HG02852 (cell line): Measurements from ENCODE around the gene ENAH.

Experiments
- ATAC-seq: cut with Tn5 transposase; IDR thresholded peaks from one replicate; pipeline ENCODE4 v1.9.1; 2021; ENCODE audit warnings: mild to moderate bottlenecking, moderate library complexity; ENCODE audit not compliant: unreplicated experiment

ENAH gene

GRCh38 chr1:225573216-225573615 is 79.7 kb downstream of the ENAH start:
- ATAC-seq, result no peak

GRCh38 chr1:225572422-225572821 is 80.5 kb downstream of the ENAH start:
- no peak for ATAC-seq

DNA sequence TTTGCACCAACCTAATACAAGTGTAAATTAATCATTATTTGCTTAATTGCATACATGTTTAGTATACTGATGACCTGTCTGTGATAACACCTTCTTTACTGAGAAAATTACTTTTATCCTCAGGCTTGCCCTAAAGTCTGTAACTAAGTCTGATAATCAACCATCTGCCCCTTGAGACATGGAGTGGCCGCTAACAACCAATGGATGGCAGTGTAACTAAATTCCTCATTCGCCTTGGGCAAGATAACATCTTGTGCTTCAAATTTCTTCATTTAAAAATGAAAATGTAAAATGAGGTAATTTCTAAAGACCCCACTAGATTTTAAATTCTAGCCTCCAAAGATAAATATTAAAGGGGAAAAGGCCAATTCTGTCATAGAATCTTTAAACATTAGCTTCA is 85.1 kb downstream of the ENAH start:
- ATAC-seq, result no peak

- ATAC-seq, result no peak
Measured at GRCh38 chr1:225565847-225566246, 87.1 kb downstream of the ENAH start.

- no peak for ATAC-seq
Measured at GRCh38 chr1:225561675-225562074, 91.2 kb downstream of the ENAH start.

DNA sequence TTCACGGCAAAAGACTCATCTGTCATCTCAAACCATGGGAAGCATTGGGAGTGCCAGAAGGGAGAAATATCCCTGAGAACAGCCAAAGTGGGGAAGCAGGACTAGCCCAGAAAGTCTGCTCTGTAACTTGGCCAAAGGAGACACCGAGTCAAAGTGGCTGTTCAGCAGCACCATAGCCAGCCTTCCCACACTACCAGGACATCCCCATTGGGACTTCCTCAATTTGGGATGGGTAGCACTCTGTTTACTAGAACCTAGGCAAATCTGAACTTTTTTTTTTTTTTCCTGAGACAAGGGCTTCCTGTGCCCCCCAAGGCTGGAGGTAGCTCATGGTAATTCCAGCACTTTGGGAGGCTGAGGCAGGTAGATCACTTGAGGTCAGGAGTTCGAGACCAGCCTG is 93.0 kb downstream of the ENAH start:
- ATAC-seq, result no peak

- ATAC-seq, result no peak
Measured at GRCh38 chr1:225559326-225559725, 93.6 kb downstream of the ENAH start.

GRCh38 chr1:225556694-225557093 is 96.2 kb downstream of the ENAH start:
- no peak for ATAC-seq

GRCh38 chr1:225555821-225556220 is 97.1 kb downstream of the ENAH start:
- no peak for ATAC-seq

GRCh38 chr1:225554216-225554812 is 98.6 kb downstream of the ENAH start:
- ATAC-seq, result no peak

- ATAC-seq, result no peak
Measured at GRCh38 chr1:225549821-225550220, 103.1 kb downstream of the ENAH start.

DNA sequence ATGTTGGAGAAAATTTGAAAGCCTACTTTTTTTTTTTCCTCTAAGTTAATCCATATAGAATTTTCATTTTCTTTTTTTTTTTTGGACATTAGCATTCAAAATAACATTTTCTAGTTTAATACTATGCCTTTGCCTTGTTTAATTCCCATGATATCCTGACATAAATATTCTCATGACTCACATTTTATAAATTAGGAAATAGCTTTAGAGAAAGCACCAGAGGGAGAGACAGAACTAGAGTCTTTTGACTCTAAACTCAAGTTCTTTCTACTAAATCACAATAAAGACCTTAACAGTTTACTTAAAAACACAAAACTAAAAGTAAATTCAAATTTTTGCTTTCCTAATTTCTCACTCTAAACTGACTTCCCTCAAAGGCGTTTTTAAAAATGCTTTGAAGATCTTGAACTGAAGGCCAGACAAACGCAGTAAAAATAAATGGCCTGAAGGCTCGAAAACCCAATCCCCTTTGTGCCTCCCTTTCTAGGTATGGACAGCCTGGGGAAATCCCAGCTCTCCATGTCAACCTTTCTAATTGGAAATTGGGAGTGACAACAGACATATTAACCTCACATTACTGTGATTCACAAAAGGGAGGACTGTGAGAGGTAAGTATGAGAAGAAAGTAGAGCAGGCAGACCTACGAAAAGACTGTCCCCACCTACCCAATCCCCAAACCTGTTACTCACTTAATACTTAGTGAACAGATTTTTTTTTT is 104.6 kb downstream of the ENAH start:
- no peak for ATAC-seq

DNA sequence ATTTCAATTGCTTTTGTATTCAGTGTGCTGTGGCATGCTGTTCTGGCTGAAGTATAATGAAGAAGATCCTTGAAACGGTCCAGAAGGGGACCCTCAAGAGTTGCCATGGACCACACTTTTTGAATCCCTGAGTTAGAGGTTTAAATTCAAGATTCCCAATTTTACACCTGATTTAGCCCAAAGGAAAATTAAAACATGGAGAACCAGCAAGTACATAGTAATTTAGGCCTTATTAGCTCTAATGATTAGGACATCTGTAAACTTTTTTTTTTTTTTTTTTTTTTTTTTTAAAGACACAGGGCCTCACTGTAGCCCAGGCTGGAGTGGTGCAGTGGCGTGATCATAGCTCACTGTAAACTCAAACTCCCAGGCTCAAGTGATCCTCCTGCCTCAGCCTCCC is 107.3 kb downstream of the ENAH start:
- ATAC-seq, result no peak

- no peak for ATAC-seq
Measured at GRCh38 chr1:225544924-225545323, 108.0 kb downstream of the ENAH start.

- ATAC-seq, result no peak
Measured at GRCh38 chr1:225544263-225544662, 108.7 kb downstream of the ENAH start.

DNA sequence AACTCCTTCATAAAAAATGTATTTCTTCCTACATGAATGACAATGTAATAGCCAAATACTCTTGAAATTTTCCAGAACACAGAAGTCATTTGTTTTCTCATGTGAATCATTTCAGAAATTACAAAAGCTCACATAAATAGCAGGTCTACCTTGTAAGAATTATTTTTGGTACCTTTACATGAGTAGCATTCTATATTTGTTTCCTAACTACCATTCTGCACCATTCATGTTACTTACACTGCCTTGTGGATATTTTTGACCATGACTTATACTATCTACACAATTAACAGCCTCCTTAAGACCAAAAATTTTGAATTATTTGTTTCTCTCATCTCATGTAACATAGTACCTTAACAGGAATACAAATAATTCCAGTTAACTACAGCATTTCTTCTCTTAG is 109.6 kb downstream of the ENAH start:
- ATAC-seq, result no peak

GRCh38 chr1:225541383-225541782 is 111.5 kb downstream of the ENAH start:
- ATAC-seq, result no peak

GRCh38 chr1:225539575-225539974 is 113.3 kb downstream of the ENAH start:
- no peak for ATAC-seq

GRCh38 chr1:225539069-225539468 is 113.9 kb downstream of the ENAH start:
- ATAC-seq, result no peak

DNA sequence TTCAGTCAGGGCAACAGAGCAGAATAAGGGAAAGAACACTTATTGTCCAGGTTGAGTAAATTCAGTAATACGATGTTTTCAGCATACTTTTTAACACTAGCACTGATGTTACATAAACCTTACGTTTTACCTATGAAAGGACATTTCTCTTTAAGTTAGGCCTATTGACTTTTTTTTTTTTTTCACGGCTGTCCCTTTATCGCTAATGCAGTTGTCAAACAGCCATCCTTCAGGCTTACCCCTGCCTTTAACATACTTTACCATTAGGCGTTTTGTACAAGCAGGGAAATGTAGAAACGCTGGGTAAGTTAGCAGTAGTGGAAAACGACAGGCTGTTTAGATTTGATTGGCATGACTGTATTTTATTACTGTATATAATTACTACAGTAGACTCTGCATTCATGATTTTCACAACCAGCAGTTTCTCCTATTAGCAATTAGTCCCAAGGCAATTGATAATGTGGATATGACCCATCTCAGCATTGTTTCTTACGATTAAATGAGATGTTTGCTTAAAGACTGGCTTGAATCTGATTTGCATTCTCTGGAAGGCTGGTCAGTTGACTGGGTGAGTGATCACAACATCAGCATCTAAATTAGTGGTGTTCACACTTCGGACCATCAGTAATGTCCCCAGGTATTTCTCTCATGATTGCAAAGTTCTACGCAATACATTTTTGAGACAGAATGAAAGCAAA is 115.2 kb downstream of the ENAH start:
- ATAC-seq, result no peak

- no peak for ATAC-seq
Measured at GRCh38 chr1:225535280-225535679, 117.6 kb downstream of the ENAH start.

DNA sequence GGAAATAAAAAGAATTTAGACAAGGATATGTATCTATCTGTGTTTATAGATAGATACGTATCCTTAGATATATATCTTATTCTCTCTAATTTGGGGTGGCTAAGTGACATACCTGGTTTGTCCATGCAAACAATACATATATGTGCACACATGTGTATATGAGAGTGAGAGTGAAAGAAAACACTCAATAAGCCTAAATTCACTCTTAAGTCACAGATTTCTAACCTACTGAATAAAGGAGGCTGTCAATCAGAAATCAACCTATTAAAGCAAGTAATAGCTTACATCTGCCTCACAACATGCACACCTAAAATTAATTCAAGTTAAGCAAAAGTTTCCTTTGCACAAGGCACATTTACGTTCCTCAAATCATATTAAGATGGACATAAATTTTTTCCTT is 118.2 kb downstream of the ENAH start:
- no peak for ATAC-seq
